T1000 (cell line): ENCODE measurements around the gene APOBR.
"Not testable (repeated sequence)": the region's sequence is repeated elsewhere in the genome, so short reads cannot be mapped to it uniquely, and the experiment has no call there.

Source experiments
- DNase-seq: peaks from one replicate; lab custom pipeline; 2025; ENCODE audit warnings: mixed read lengths; lab: John Stamatoyannopoulos, UW

Gene APOBR

DNA sequence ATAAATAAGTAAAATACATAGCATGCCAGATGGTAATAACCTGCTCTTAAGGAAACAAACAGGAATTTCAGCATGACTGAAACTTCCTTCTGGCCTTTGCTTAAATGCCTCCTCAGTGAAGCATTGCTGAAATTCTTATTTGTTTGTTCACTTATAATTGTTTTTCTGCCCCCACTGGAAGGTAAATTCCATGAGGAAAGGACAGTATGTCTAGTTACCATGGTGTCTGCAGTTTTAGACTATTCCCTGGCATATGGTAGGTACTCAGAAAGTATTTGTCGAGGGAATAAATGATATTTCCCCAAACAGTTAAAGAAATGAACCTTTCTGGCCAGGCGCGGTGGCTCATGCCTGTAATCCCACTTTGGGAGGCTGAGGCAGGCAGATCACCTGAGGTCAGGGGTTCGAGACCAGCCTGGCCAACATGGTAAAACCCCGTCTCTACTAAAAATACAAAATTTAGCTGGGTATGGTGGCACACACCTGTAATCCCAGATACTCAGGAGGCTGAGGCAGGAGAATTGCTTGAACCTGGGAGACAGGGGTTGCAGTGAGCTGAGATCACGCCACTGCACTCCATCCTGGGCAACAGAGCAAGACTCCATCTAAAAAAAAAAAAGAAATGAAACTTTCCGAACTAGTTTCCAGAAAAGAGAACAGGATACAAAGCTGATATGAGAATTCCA lies 32.8 kb downstream of the APOBR start:
- DNase-seq = not testable (repeated sequence)

DNA sequence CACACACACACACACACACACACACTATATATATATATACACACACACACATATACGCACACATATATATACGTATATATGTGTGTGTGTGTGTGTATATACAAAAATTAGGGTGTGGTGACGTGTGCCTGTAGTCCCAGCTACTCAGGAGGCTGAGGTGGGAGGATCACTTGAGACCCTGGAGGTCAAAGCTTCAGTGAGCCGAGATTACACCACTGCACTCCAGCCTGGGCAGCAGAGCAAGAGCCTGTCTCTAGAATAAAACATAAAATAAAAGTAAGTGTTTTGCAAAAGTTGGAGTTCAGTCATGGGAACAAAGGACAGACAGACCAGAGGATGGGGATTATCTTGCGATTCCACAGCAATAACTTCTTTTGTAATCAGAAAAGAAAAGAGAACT lies 33.5 kb downstream of the APOBR start:
- no peak for DNase-seq

DNA sequence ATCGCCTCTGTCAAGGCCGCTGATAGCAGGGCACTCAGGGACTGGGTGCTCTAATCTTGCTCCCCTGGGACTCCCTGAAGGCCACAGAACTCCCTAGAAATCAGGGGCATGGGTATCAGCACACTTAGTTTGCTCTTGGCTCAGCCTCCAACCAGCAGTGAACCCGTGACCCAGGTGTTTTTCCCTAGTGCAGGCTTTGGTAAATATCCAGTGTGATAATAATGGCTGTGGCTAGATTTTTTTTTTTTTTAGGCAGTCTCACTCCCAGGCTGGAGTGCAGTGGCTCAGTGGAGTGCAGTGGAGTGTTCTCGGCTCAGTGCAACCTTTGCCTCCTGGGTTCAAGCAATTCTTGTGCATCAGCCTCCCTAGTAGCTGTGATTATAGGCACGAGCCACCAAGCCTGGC lies 34.0 kb downstream of the APOBR start:
- no peak for DNase-seq

DNA sequence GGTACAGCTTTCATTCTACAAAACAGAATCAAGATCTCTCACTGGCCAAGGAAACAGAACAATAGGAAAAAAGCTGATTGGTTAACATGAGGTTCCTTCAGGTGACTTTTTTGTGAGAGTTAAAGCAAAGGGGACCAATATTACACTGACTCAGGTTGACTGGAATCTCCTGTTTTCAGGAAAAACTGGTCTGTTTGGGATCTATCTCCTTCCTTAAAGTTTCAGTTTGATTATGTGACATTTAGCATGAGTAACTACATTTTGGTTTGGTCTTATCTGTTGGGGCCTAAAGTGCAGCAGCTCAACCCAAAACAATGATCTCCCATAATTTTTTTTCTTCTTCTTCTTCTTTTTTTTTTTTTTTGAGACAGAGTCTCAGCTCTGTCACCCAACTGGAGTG lies 34.7 kb downstream of the APOBR start:
- DNase-seq = no peak

DNA sequence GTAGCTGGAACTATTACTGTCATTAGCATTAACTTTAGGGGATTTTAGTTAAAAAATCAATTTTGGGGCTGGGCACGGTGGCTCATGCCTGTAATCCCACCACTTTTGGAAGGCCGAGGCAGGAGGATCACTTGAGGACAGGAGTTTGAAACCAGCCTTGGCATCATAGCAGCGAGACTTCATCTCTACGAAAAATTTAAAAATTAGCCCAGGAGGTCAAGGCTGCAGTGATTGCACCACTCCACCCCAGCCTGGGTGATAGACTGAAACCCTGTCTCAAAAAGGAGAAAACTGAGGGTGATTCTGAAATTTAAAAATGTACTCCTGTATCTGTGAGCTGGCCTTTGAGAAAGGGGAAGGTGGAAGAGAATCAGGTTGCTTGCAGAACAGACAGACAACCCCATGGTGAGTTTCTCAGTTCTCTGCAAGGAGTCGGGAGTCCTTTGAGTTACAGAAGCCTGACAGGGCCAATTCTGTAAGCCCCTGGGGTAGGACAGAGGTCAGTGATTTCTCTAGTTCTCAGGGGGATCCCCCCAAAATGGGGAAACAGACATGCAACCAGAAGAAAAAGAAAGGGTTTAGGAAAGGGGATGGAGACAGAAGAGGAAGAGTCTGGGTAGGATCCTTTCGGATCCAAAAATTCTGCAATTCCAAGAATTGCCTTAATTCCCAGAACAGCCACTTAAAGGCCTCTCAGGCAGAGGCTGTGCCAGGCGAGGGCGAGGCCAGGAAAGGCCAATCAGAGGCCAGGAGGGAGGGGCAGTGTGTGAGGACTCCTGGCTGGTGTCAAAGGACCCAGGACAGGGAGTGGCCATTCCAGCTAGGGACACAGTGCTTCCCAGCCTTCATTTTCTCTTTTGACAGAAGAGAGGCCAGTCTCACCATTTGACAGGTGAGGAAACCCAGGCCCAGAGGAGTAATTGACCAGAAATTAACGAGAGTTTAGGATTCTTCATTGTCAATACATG lies 37.6 kb downstream of the APOBR start:
- DNase-seq = no peak

DNA sequence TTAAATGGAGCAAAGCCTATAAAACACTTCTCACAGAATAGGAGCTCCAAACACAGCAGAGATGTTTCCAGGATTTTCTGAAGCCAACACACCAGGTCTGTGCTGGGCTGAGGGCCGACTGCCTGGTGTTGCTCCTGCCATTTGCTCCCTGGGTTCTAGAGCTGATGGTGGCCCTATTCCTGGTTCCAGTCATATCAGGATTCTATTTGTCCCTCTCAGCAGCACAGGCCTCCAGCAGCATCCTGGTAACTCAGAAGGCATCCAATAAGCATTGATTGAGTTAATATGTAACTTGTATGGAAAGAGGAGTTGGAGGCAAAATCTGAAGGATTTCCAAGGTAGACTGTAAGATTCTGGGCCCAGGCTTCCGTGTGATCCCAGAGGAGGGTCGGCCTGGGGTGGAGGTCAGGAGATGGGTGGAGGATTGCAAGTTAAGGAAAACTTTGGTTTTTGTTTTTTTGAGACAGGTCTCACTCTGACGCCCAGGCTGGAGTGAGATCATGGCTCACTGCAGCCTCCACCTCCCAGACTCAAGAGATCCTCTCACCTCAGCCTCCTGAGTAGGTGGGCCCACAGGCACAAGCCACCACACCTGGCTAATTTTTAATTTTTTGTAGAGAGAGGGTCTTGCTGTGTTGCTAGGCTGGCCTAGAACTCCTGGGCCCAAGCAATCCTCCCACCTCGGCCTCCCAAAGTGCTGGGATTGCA lies 38.7 kb downstream of the APOBR start:
- no peak for DNase-seq

DNA sequence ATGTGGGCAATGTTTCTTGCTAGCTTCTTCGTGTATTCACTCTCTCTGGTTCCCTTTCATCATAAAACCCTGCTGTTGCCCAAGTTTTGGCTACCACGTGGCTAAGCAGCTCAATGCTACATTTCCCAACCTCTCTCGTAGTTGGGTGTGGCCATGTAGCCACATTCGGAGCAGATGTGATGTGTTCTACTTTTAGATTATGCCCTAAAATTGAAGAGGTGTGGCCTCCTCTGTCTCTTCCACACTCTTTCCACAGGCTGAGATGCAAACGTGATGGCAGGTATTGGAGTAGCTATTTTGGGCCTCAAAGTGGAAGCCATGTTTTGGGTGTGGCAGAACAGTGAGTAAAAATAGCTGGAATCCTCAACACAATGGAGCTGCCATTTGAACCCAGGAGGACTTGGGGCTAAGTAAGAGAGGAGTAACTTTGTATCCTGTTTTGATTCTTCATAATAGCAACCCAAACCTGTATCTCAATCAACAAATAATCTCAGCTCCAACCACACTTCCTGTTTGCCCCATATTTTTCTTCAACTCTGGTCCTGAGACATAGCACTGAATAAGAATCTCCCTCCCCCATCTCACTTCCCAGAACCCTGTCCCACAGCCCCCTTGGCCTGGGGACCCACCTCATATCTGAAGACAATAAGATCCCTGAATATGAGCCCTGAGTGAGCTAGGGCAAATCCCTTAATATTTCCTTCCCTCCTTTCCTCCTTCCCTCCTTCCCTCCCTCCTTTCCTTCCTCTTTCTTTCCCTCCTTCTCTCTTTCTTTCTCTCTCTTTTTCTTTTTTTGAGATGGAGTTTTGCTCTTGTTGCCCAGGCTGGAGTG lies 40.3 kb downstream of the APOBR start:
- DNase-seq = no peak

DNA sequence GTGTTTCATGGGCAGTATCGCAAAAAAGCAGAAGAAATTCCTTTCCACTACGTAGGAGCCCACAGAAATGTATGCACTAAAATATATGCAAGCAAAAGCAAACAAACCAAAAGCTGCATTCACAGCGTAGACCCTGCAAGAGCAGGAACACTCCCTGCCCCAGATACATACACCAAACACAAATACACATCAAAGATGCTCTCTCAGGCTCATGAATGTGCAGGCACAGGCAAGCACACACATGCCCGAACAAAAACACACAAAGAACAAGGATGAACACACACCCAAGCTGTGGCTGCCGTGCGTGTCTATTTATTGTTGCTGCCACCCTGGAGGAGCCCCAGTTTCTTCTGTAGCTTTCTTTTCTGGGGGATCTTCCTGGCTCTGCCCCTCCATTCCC lies 42.6 kb downstream of the APOBR start:
- no peak for DNase-seq

DNA sequence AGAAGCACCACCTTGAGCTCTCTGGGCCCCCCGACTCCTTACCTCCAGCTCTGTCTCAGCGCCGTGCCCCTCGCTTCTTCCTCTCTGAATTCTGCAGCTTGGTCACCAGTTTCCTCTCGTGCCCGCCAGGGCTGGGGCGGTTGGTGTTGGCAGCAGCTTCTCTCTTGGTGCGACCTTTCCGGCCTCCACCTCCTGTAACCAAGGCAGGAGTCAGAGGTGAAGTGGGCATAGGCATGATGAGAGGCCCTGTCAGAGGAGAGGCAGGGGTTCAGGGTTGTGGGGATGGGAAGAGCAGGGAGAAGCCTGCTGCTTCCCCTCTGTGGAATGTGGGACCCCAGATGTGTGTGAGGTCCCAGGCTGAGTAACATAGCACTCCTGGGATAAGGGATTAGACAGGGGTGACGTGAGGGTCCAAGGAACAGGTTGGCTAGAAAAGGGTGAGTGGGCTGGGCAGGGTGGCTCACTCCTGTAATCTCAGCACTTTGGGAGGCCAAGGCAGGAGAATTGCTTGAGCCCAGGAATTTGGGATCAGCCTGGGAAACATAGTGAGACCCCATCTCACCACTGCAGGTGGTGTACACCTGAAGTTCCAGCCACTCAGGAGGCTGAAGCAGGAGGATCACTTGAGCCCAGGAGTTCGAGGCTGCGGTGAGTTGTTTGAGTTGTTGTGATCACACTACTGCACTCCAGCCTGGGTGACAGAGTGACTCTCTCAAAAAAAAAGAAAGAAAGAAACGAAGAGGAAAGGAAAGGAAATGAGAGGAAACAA lies 43.7 kb downstream of the APOBR start:
- no peak for DNase-seq

DNA sequence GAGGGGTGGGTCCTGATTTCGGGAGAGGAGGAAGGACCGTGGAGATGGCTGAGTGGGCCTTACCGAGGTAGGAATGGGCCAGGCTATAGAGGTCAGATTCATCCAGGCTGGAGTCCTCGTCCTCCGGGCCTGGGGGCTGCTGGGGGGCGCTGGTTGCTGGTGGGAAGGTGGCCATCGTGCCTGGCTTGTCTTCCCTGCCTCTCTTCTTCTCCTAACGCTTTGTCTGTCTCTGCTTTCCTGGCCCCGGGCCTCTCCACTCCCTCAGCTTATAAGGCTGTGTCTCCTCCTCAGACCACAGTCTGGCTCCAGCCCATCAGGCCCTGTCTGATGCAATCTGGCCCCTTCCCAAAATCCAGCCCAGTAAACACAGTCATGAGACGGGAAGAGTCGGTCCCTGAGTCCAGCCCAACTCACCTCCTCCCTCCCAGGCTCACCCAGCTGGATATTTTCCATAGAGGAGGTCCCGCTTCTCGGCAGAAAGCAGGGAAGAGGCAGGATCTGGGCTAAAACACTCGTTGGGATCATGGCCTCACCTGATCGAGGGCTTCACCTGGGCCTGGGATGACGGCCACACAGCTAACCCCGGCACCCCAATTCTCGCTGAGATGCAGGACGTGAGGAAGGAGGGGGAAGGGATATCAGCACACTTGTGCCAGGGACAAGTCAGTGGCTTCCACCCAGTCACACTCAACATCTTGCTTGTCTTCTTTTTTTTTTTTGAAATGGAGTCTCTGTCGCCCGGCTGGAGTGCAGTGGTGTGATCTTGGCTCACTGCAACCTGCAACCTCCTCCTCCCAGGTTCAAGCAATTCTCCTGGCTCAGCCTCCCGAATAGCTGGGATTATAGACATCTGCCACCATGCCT lies 44.5 kb downstream of the APOBR start, which contains the start of gene NUPR1:
Gene NUPR1, minus strand, starts transcription at position 242 of the 864 bp plus-strand sequence. Its CDS starts 67 bp downstream, at position 175.
- no peak for DNase-seq

DNA sequence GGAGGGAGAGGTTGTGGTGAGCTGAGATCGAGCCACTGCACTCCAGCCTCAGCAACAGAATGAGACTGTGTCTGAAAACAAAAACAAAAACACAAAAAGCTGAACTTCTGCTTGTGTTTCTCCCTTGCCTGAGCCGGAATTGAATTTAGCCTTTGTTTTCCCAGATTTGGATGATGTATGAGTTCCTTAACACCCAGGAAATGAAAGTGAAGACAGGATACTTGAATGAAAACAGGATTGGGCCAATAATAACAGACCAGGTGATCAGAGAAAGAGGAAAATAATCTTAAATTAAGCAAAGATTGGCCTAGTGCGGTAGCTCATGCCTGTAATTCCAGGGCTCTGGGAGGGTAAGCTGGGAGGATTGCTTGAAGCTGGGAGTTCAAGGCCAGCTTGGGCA lies 45.9 kb downstream of the APOBR start:
- DNase-seq = no peak

DNA sequence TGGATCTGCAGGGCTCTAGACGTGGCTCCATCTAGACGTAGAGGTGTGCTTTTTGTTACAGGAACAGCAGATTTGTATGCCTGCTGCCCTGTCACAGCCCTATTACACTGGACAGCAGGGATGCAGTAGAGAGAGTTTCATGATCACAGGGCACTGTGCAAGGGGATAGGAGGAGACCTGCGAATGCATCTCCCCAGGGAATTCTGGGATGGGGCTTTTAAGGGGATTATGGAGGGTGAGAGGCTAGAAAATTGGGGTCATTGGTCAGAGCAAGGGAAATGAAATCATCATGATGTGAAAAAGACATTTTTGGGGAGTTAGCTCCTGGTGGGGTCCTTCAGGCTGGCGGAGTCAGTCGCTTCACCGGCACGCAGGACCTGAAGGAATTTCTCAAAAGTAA lies 48.2 kb downstream of the APOBR start:
- no peak for DNase-seq

DNA sequence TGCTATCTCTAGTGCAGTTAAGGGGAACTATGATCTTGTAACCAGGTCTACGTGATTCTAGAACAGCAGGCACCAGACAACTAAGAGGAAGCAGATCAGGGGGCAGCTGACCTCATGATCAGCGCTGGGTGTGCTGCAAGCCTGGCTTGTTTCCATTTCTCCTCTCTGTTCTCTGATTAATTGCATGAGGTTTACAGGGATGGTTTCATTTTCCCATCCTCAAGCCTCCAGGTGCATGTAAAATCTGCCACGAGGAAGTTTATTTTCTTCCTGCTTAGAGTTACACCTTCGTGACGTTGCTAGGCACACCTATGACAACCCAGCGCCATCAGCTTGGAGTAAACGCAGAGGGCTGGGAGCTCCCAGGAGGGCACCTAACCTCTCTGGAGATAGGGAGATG lies 48.6 kb downstream of the APOBR start:
- DNase-seq = no peak

DNA sequence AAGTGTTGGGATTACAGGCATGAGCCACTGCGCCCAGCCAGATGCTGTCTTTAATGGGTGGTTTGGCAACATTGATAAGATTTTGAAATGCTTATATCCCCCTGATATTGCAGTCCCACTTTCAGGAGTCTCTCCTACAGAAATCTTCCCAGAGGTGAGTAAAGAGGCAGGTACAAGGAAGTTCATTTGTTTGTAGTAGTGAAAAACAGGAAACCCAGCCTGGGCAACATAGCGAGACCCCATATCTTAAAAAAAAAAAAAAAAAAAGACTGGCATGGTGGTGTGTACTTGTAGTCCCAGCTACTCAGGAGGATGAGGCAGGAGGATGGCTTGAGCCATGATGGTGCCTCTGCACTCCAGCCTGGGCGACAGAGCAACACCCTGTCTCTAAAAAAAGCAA lies 50.6 kb downstream of the APOBR start:
- no peak for DNase-seq

DNA sequence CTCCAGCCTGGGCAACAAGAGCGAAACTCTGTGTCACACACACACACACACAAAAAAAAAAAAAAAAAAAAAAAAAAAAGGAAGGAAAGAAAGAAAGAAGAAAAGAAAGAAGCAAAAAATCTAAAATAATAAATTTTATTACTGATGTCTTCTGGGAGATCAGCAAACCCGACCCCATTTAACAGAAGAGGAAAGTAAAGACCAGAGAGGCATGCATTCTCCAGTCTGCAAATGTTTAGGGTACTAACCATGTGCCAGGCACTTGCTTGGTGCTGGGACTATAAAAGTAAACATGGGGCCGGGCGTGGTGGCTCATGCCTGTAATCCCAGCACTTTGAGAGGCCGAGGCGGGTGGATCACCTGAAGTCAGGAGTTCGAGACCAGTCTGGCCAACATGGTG lies 51.5 kb downstream of the APOBR start:
- DNase-seq = not testable (repeated sequence)

DNA sequence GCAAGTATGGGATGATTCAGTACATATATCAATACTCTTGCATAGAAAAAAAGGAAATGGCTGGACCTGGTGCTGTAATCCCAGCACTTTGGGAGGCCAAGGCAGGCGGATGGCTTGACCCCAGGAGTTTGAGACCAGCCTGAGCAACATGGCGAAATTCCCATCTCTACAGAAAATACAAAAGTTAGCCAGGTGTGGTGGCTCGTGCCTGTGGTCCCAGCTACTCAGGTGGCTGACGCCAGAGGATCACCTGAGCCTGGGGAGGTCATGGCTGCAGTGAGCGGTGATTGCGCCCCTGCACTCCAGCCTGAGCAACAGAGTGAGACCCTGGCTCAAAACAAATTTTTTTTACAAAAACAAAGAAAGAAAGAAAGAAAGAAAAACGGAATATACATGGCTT lies 52.2 kb downstream of the APOBR start:
- DNase-seq = no peak

DNA sequence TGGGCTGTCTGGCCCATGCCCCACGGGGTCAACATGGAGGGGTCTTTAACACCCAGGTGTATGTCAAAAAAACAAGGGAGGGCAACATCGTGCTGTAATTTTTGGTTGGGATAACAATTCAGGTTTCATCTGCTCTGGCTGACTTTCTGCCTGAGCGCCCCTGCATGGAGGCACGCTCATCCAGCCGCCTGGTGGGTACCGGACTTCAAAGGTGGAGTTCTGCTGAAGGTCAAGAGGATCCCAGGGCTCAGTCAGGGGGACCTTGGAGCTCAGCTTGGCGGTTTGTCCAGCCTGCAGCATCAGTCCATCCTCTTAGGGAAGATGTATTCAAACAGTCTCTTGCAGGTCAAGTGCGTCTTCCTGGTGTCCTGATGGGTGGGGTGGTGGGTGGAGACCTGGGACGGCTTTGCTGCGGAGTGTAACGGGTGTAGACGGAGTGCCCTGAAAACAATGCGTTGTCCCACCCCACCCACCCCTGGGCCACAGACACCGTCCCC lies 53.9 kb downstream of the APOBR start:
- DNase-seq = no peak
